Endodermal cell (in vitro differentiated cells): ENCODE measurements around the gene MICU1. TPM values are rescaled to one million over a fixed set of nuclear protein-coding genes. Genes with fewer than 3 reads are reported as not detected.

Experiments
- DNase-seq: peaks from one replicate; pipeline ENCODE4 v3.0.0-alpha.2; 2017
- H3K27ac ChIP-seq: 2 replicates; pipeline ENCODE4 v1.5.1; 2013; ENCODE audit warnings: mild to moderate bottlenecking, low read depth, low read length, moderate library complexity
- H3K27me3 ChIP-seq: 2 replicates; pipeline ENCODE4 v1.6.1; 2013; ENCODE audit warnings: mild to moderate bottlenecking, low read length, moderate library complexity; ENCODE audit not compliant: insufficient read depth, control insufficient read depth, poor library complexity, severe bottlenecking
- H3K36me3 ChIP-seq: 2 replicates; pipeline ENCODE4 v1.7.0; 2013; ENCODE audit warnings: mild to moderate bottlenecking, low read length, moderate library complexity; ENCODE audit not compliant: control insufficient read depth, insufficient read depth
- H3K4me1 ChIP-seq: one replicate; pipeline ENCODE4 v1.7.0; 2013; ENCODE audit warnings: low read length; ENCODE audit not compliant: control insufficient read depth, insufficient read depth
- H3K4me3 ChIP-seq: 2 replicates; pipeline ENCODE4 v1.5.1; 2013; ENCODE audit warnings: mild to moderate bottlenecking, low read length, moderate library complexity
- H3K9ac ChIP-seq: 2 replicates; pipeline ENCODE4 v1.6.1; 2013; ENCODE audit warnings: mild to moderate bottlenecking, low read length, moderate library complexity; ENCODE audit not compliant: poor library complexity, severe bottlenecking; ENCODE audit errors: extremely low read depth
- H3K9me3 ChIP-seq: 2 replicates; pipeline ENCODE4 v1.6.1; 2013; ENCODE audit warnings: mild to moderate bottlenecking, low read length, moderate library complexity; ENCODE audit not compliant: control insufficient read depth
- H3K27ac Mint-ChIP-seq: 2 replicates; pipeline ENCODE4 v1.8.0; 2020; ENCODE audit warnings: mixed read lengths
- H3K27me3 Mint-ChIP-seq: 2 replicates; pipeline ENCODE4 v1.8.0; 2021; ENCODE audit warnings: mild to moderate bottlenecking, mixed read lengths; ENCODE audit not compliant: insufficient read depth
- H3K36me3 Mint-ChIP-seq: 2 replicates; pipeline ENCODE4 v1.8.0; 2020; ENCODE audit warnings: low read depth, mixed read lengths
- H3K4me1 Mint-ChIP-seq: 2 replicates; pipeline ENCODE4 v1.8.0; 2020; ENCODE audit warnings: mixed read lengths
- H3K4me3 Mint-ChIP-seq: 2 replicates; pipeline ENCODE4 v1.8.0; 2020; ENCODE audit warnings: mild to moderate bottlenecking, moderate library complexity, mixed read lengths
- H3K9me3 Mint-ChIP-seq: 2 replicates; pipeline ENCODE4 v1.8.0; 2020; ENCODE audit warnings: mild to moderate bottlenecking, mixed read lengths
- CTCF ChIP-seq: fragments of 200-600 bp; sonication (generic); conservative IDR thresholded peaks from 2 replicates; pipeline ENCODE4 v1.5.0; 2021; ENCODE audit warnings: antibody characterized with exemption, mild to moderate bottlenecking
- WGBS, 2 experiments: methylation state at CpG; one replicate each; pipeline versions ENCODE4 v1.1.5 to v1.1.7; 2013; ENCODE audit warnings: missing lambda C conversion rate in 2 of 2, mixed read lengths in 1 of 2; ENCODE audit not compliant: insufficient coverage in 1 of 2, insufficient read length in 1 of 2; 5-methylcytosine and 5-hydroxymethylcytosine counted together
- total RNA-seq, 2 donors: library from RNA; stranded (reverse); fragmentation: NEBNext Ultra II Directional in 1 of 2; extraction: Animal tissue kit (Norgen Biotek cat#: 25700) in 1 of 2; gene quantifications; 2 replicates in 1 of 2; 3 replicates in 1 of 2; pipeline ENCODE4 v1.2.1, GENCODE V29; 2021

Gene MICU1
- total RNA-seq, 2 donors from 2014 or later = 41.9 to 54.9 TPM

- Histone ChIP-seq H3K4me3 (no peak overlapping the region), H3K27ac (no peak overlapping the region), H3K36me3 (no peaks in the 10 kb centered on the region), H3K27me3 (no peaks in the 10 kb centered on the region), H3K4me1 (no peaks in the 10 kb centered on the region), H3K9ac (no peak overlapping the region), H3K9me3 (no peaks in the 10 kb centered on the region)
- Mint-ChIP-seq H3K4me1 (peaks cover 9% of the 10 kb centered on the region), H3K36me3 (peaks cover 2% of the 10 kb centered on the region), H3K27me3 (no peaks in the 10 kb centered on the region), H3K4me3 (no peak overlapping the region), H3K9me3 (peaks cover 12% of the 10 kb centered on the region), H3K27ac (no peak overlapping the region)
- TF ChIP-seq CTCF = no peak
- no peak for DNase-seq
- WGBS, 2 experiments = 94 to 95% methylated on average over 4 to 5 of the region's 5 CpGs
Observed at GRCh38 chr10:72642318-72642717, 16.4 kb upstream of the MICU1 start.

DNA sequence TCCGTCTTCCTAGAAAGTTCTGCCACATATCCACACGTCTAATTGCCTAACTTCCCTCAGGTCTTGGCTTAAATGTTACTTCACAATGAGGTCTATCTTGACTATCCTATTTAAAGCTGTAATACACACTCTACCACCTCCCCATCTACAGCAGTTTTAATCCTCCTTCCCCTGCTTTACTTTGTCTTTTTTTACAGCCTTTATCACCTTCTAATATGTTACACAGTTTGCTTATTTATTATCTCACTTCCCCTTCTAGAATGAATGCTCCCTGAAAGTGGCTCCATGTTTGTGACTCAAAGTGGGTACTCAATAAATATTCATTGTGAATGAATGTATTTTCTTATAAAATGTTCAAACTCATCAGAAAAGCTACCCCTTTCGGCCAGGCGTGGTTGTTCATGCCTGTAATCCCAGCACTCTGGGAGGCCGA, 13.6 kb upstream of the MICU1 start:
- no peak overlapping the region for H3K4me3 ChIP-seq
- Mint-ChIP-seq H3K4me1 (peaks cover 4% of the 10 kb centered on the region), H3K9me3 (peaks cover 14% of the 10 kb centered on the region), H3K27me3 (no peaks in the 10 kb centered on the region), H3K27ac (no peak overlapping the region), H3K36me3 (peaks cover 2% of the 10 kb centered on the region), H3K4me3 (no peak overlapping the region)
- H3K27me3 ChIP-seq = no peaks in the 10 kb centered on the region
- no peaks in the 10 kb centered on the region for H3K9me3 ChIP-seq
- no peak for TF ChIP-seq CTCF
- no peak overlapping the region for H3K9ac ChIP-seq
- 91 to 100% methylated on average over 2 to 5 of the region's 5 CpGs for WGBS, 2 experiments
- no peaks in the 10 kb centered on the region for H3K36me3 ChIP-seq
- H3K4me1 ChIP-seq = no peaks in the 10 kb centered on the region
- no peak overlapping the region for H3K27ac ChIP-seq
- no peak for DNase-seq

GRCh38 chr10:72638586-72639440, 12.9 kb upstream of the MICU1 start:
- Histone ChIP-seq H3K9me3 (no peaks in the 10 kb centered on the region), H3K27ac (no peak overlapping the region), H3K27me3 (no peaks in the 10 kb centered on the region), H3K4me1 (no peaks in the 10 kb centered on the region), H3K9ac (no peak overlapping the region), H3K36me3 (no peaks in the 10 kb centered on the region), H3K4me3 (peak overlapping the region; percentile 38)
- H3K4me1 Mint-ChIP-seq = peaks cover 4% of the 10 kb centered on the region
- WGBS, 2 experiments = 73 to 100% methylated on average over 1 to 4 of the region's 4 CpGs
- no peaks in the 10 kb centered on the region for H3K27me3 Mint-ChIP-seq
- peaks cover 2% of the 10 kb centered on the region for H3K36me3 Mint-ChIP-seq
- H3K27ac Mint-ChIP-seq = no peak overlapping the region
- no peak for DNase-seq
- H3K9me3 Mint-ChIP-seq = peaks cover 14% of the 10 kb centered on the region
- TF ChIP-seq CTCF = no peak
- no peak overlapping the region for H3K4me3 Mint-ChIP-seq
